ENCODE measurements around the gene ARHGEF40. TPM values are rescaled to one million over a fixed set of nuclear protein-coding genes. Genes with fewer than 3 reads are reported as not detected.

ARHGEF40 gene
- total RNA-seq, 4 donors from 2014 or later, result 14.4 to 22.8 (median 17.6) TPM

GRCh38 chr14:21092273-21093011, 22.3 kb downstream of the ARHGEF40 start:
- Histone ChIP-seq H3K27me3 (no peaks in the 10 kb centered on the region), H3K4me3 (no peak overlapping the region), H3K9me3 (no peaks in the 10 kb centered on the region), H3K36me3 (peaks cover 42% of the 10 kb centered on the region), H3K4me1 (peaks cover 37% of the 10 kb centered on the region), H3K27ac (no peak overlapping the region)
- 77% methylated on average over 7 of the region's 59 CpGs for WGBS
- TF ChIP-seq, protein P1, sequence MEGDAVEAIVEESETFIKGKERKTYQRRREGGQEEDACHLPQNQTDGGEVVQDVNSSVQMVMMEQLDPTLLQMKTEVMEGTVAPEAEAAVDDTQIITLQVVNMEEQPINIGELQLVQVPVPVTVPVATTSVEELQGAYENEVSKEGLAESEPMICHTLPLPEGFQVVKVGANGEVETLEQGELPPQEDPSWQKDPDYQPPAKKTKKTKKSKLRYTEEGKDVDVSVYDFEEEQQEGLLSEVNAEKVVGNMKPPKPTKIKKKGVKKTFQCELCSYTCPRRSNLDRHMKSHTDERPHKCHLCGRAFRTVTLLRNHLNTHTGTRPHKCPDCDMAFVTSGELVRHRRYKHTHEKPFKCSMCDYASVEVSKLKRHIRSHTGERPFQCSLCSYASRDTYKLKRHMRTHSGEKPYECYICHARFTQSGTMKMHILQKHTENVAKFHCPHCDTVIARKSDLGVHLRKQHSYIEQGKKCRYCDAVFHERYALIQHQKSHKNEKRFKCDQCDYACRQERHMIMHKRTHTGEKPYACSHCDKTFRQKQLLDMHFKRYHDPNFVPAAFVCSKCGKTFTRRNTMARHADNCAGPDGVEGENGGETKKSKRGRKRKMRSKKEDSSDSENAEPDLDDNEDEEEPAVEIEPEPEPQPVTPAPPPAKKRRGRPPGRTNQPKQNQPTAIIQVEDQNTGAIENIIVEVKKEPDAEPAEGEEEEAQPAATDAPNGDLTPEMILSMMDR (IDR thresholded peaks at IDR 0.05), result peak; percentile 100
- TF ChIP-seq POLR2AphosphoS5 (IDR thresholded peaks at IDR 0.05), result peak in 2 of 3 donors; percentile 40 to 70
- no peak for TF ChIP-seq POLR2A (IDR thresholded peaks at IDR 0.05)
- peak; percentile 89 to 90 for DNase-seq (ENCODE audit: low spot score in 2 of 2)

- Histone ChIP-seq H3K27ac (no peak overlapping the region), H3K4me1 (peaks cover 42% of the 10 kb centered on the region), H3K9me3 (no peaks in the 10 kb centered on the region), H3K36me3 (peaks cover 42% of the 10 kb centered on the region), H3K27me3 (no peaks in the 10 kb centered on the region), H3K4me3 (no peak overlapping the region)
- 87% methylated on average over 36 of the region's 36 CpGs for WGBS
- TF ChIP-seq POLR2A (IDR thresholded peaks at IDR 0.05) (no peak), POLR2AphosphoS5 (IDR thresholded peaks at IDR 0.05) (no peak)
- TF ChIP-seq, protein P1 (IDR thresholded peaks at IDR 0.05), result no peak
- no peak for DNase-seq (ENCODE audit: low spot score in 2 of 2)
Measured at GRCh38 chr14:21093018-21093417, 22.9 kb downstream of the ARHGEF40 start.

DNA sequence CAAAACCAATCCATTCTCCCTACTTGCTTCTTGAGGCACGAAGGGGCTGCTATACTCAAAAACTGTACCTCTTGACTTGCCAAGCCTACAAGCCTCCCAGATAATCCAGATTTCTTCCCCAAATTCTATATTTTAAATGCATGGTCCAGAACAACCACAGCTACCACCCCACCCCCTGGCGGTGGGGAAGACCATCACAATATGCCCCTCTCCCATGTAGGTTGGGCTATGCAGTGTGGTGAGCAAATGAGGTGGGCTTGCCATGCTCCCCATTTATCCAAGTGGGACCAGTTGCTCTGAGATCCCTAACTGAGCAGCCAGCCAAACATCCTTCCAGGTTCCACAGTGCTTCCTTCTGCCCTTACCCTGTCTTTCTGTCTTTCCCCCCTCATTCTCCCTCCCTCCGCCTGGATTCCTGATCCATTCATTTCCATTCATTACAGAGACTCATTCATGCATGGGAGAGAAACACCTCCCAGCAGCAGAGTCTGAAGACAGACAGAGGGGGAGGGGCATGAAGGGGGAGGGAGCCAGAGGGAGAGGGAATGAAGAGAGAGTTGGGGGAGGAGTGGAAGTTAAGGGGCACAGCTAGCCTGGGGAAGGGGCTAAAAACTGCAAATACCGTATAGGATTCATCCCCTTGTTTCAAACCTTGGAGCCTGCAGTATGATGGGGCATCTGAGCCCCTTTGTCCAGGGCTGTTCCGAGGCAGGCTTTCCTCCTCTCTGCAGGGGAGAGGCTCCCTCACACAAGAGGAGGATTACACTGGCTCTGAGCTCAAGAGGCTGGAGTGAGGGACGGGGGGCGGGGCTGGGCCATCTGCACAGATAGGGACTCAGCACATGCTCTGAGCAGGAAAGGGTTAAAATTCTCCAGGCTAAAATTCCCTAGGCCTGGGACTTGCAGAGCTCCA, 23.9 kb downstream of the ARHGEF40 start:
- H3K36me3 ChIP-seq, result peaks cover 35% of the 10 kb centered on the region
- H3K27ac ChIP-seq, result no peak overlapping the region
- no peaks in the 10 kb centered on the region for H3K9me3 ChIP-seq
- TF ChIP-seq, protein P1 (IDR thresholded peaks at IDR 0.05), result no peak
- TF ChIP-seq POLR2AphosphoS5 (IDR thresholded peaks at IDR 0.05), result no peak
- no peak for TF ChIP-seq EP300 (IDR thresholded peaks at IDR 0.05)
- no peak for TF ChIP-seq POLR2A (IDR thresholded peaks at IDR 0.05)
- no peak for DNase-seq (ENCODE audit: low spot score in 2 of 2)
- no peaks in the 10 kb centered on the region for H3K27me3 ChIP-seq
- H3K4me3 ChIP-seq, result no peak overlapping the region
- WGBS, result 62% methylated on average over 7 of the region's 7 CpGs
- H3K4me1 ChIP-seq, result peaks cover 46% of the 10 kb centered on the region

GRCh38 chr14:21095430-21096205, 25.5 kb downstream of the ARHGEF40 start:
- TF ChIP-seq, protein P1 (IDR thresholded peaks at IDR 0.05), result no peak
- TF ChIP-seq EP300 (IDR thresholded peaks at IDR 0.05) (no peak), POLR2AphosphoS5 (IDR thresholded peaks at IDR 0.05) (no peak), POLR2A (IDR thresholded peaks at IDR 0.05) (no peak)
- H3K27ac ChIP-seq, result no peak overlapping the region
- no peaks in the 10 kb centered on the region for H3K9me3 ChIP-seq
- H3K27me3 ChIP-seq, result no peaks in the 10 kb centered on the region
- H3K4me1 ChIP-seq, result peaks cover 57% of the 10 kb centered on the region
- no peak overlapping the region for H3K4me3 ChIP-seq
- WGBS, result 40% methylated on average over 6 of the region's 6 CpGs
- peaks cover 22% of the 10 kb centered on the region for H3K36me3 ChIP-seq
- DNase-seq (ENCODE audit: low spot score in 2 of 2), result no peak
